HCT116 (cell line): ENCODE measurements around the gene IFT74. TPM values are rescaled to one million over a fixed set of nuclear protein-coding genes. Genes with fewer than 3 reads are reported as not detected.

Experiments used
- ATAC-seq: fragments of 200-7000 bp; cut with Tn5 transposase; 2 replicates; pipeline ENCODE4 v1.9.1; 2020; ENCODE audit warnings: mild to moderate bottlenecking, moderate library complexity
- BruUV-seq: library from RNA; stranded (reverse); fragments of 400-500 nt; replicated peaks from 2 replicates; lab custom pipeline; 2021; lab: Mats Ljungman, UMichigan
- CTCF ChIA-PET: fragments of 300-600 bp; sonication (Branson Sonifier 250); formaldehyde crosslinking; loops from one replicate; lab custom pipeline; 2021; ENCODE audit warnings: antibody characterized with exemption; lab: Charles Lee
- POLR2A ChIA-PET: fragments of 300-600, 350-600 bp; sonication (Branson Sonifier 250); formaldehyde crosslinking; loops from one replicate; lab custom pipeline; 2021; ENCODE audit warnings: antibody characterized with exemption; lab: Charles Lee
- RAD21 ChIA-PET, 2 experiments: fragments of 300-600 bp; sonication (Branson Sonifier 250); formaldehyde crosslinking; loops; one replicate each; lab custom pipeline; 2023; ENCODE audit warnings: low total read pairs in 2 of 2; ENCODE audit not compliant: uncharacterized antibody in 2 of 2, unreplicated experiment in 2 of 2, low non-redundant PET in 1 of 2; lab: Charles Lee
- DNase-seq: peaks from one replicate; pipeline ENCODE4 v3.0.0-alpha.2; 2010; ENCODE audit warnings: low read depth, low spot score
- H2AFZ ChIP-seq: fragments of 200-600 bp; shearing (Covaris generic), sonication (generic); 2 replicates; pipeline ENCODE4 v1.6.1; 2017; ENCODE audit warnings: low read depth, mixed run types, mixed read lengths, antibody characterized with exemption, low read length; ENCODE audit not compliant: poor library complexity, severe bottlenecking
- H3K27ac ChIP-seq: 2 replicates; pipeline ENCODE4 v1.5.1; 2012; ENCODE audit warnings: low read depth, low read length
- H3K27me3 ChIP-seq: fragments of 200-600 bp; sonication (generic); 2 replicates; pipeline ENCODE4 v1.6.1; 2016; ENCODE audit warnings: mixed run types, low read length, mixed read lengths; ENCODE audit not compliant: insufficient read depth
- H3K36me3 ChIP-seq, 2 experiments: fragments of 200-500 bp in 1 of 2; fragments of 200-600 bp in 1 of 2; sonication (Bioruptor generic) in 1 of 2; sonication (generic) in 1 of 2; 2 replicates each; pipeline versions ENCODE4 v1.5.1 to v1.6.1; 2014 to 2016; ENCODE audit warnings: low read length in 2 of 2, inconsistent platforms in 1 of 2, mixed read lengths in 1 of 2, mixed run types in 1 of 2; ENCODE audit not compliant: insufficient read depth in 2 of 2, control insufficient read depth in 1 of 2
- H3K4me1 ChIP-seq, 2 experiments: fragments of 200-600 bp in 1 of 2; sonication (generic) in 1 of 2; 2 replicates each; pipeline versions ENCODE4 v1.5.1 to v1.6.1; 2012 to 2017; ENCODE audit warnings: low read length in 2 of 2, inconsistent platforms in 1 of 2, mild to moderate bottlenecking in 1 of 2, mixed read lengths in 1 of 2, mixed run types in 1 of 2, moderate library complexity in 1 of 2; ENCODE audit not compliant: insufficient read depth in 2 of 2, control insufficient read depth in 1 of 2
- H3K4me2 ChIP-seq: fragments of 200-600 bp; sonication (generic); 2 replicates; pipeline ENCODE4 v1.6.1; 2017; ENCODE audit warnings: mixed run types, low read length, mixed read lengths
- H3K4me3 ChIP-seq, 2 experiments: fragments of 200-600 bp in 1 of 2; sonication (generic) in 1 of 2; replicated peaks in 1 of 2; 2 replicates each; pipeline ENCODE4 v1.5.1; 2011 to 2016; ENCODE audit warnings: low read length in 2 of 2, control low read depth in 1 of 2, low read depth in 1 of 2, mild to moderate bottlenecking in 1 of 2, mixed read lengths in 1 of 2, mixed run types in 1 of 2
- H3K79me2 ChIP-seq: fragments of 200-600 bp; sonication (generic); 2 replicates; pipeline ENCODE4 v1.6.1; 2017; ENCODE audit warnings: mild to moderate bottlenecking, mixed run types, low read length, moderate library complexity, mixed read lengths; ENCODE audit not compliant: insufficient read depth
- H3K9ac ChIP-seq: fragments of 200-600 bp; sonication (generic); 2 replicates; pipeline ENCODE4 v1.6.1; 2016; ENCODE audit warnings: low read length, mixed read lengths
- H3K9me2 ChIP-seq: fragments of 200-600 bp; sonication (generic), shearing (Covaris generic); 2 replicates; pipeline ENCODE4 v1.6.1; 2017; ENCODE audit warnings: mixed run types, mild to moderate bottlenecking, moderate library complexity; ENCODE audit not compliant: insufficient read depth
- H3K9me3 ChIP-seq, 2 experiments: fragments of 200-500 bp in 1 of 2; fragments of 200-600 bp in 1 of 2; sonication (Bioruptor generic) in 1 of 2; sonication (generic) in 1 of 2; 2 replicates each; pipeline ENCODE4 v1.6.1; 2014 to 2017; ENCODE audit warnings: low read length in 2 of 2, mixed read lengths in 2 of 2, inconsistent platforms in 1 of 2, low read depth in 1 of 2, mild to moderate bottlenecking in 1 of 2, mixed run types in 1 of 2, moderate library complexity in 1 of 2; ENCODE audit not compliant: control insufficient read depth in 1 of 2, insufficient read depth in 1 of 2
- H4K20me1 ChIP-seq: fragments of 200-600 bp; sonication (generic), shearing (Covaris generic); 2 replicates; pipeline ENCODE4 v1.6.1; 2017; ENCODE audit warnings: mixed run types, mild to moderate bottlenecking, moderate library complexity; ENCODE audit not compliant: insufficient read depth
- ATF3 ChIP-seq: IDR thresholded peaks from 2 replicates; pipeline ENCODE4 v1.6.1; 2012
- CEBPB ChIP-seq: IDR thresholded peaks from 2 replicates; pipeline ENCODE4 v1.6.1; 2012; ENCODE audit warnings: low read depth
- EGR1 ChIP-seq: IDR thresholded peaks from 2 replicates; pipeline ENCODE4 v1.6.1; 2012; ENCODE audit warnings: low read depth
- EZH2phosphoT487 ChIP-seq: fragments of 200-600 bp; IDR thresholded peaks from 2 replicates; pipeline ENCODE4 v1.6.1; 2018; ENCODE audit warnings: antibody characterized with exemption, borderline replicate concordance
- FOSL1 ChIP-seq: IDR thresholded peaks from 2 replicates; pipeline ENCODE4 v1.6.1; 2012; ENCODE audit warnings: low read depth
- JUND ChIP-seq: IDR thresholded peaks from 2 replicates; pipeline ENCODE4 v1.6.1; 2012
- POLR2A ChIP-seq: IDR thresholded peaks from 2 replicates; pipeline ENCODE4 v1.7.0; 2011; ENCODE audit warnings: borderline replicate concordance; ENCODE audit not compliant: insufficient read depth, insufficient read length; ENCODE audit errors: extremely low read depth
- POLR2AphosphoS5 ChIP-seq: IDR thresholded peaks from 2 replicates; pipeline ENCODE4 v1.6.1; 2011; ENCODE audit warnings: mild to moderate bottlenecking, low read depth, low read length, moderate library complexity
- REST ChIP-seq: IDR thresholded peaks from 2 replicates; pipeline ENCODE4 v1.6.1; 2012; ENCODE audit warnings: low read depth
- SIN3A ChIP-seq: IDR thresholded peaks from 2 replicates; pipeline ENCODE4 v1.6.1; 2012; ENCODE audit warnings: low read depth
- SP1 ChIP-seq: IDR thresholded peaks from 2 replicates; pipeline ENCODE4 v1.6.1; 2012; ENCODE audit warnings: low read depth
- SRF ChIP-seq: IDR thresholded peaks from 2 replicates; pipeline ENCODE4 v1.6.1; 2012; ENCODE audit warnings: low read depth
- TCF7L2 ChIP-seq: IDR thresholded peaks from 2 replicates; pipeline ENCODE4 v1.7.0; 2011; ENCODE audit warnings: borderline replicate concordance, inconsistent platforms; ENCODE audit not compliant: insufficient read depth, insufficient read length; ENCODE audit errors: extremely low read depth
- ZBTB33 ChIP-seq: IDR thresholded peaks from 2 replicates; pipeline ENCODE4 v1.6.1; 2011; ENCODE audit warnings: mild to moderate bottlenecking, low read length, moderate library complexity; ENCODE audit not compliant: insufficient replicate concordance; ENCODE audit errors: extremely low read depth
- ZFX ChIP-seq: fragments of 450-650 bp; IDR thresholded peaks from 2 replicates; pipeline ENCODE4 v1.6.1; 2017
- intact Hi-C: fragments of 100-400 bp; cut with micrococcal nuclease; formaldehyde crosslinking; loops from 2 replicates; pipeline ENCODE4 v1.10.0; 2022
- total RNA-seq: library from RNA; stranded (reverse); gene quantifications from one replicate; pipeline ENCODE4 v1.2.1, GENCODE V29; 2021; ENCODE audit not compliant: unreplicated experiment

Gene IFT74
- total RNA-seq, 1 experiment from 2014 or later = 18.2 TPM

GRCh38 chr9:26913138-26913668 lies 43.0 kb upstream of the IFT74 start:
- peaks cover 19 to 27% of the 10 kb centered on the region in 2 experiments for H3K36me3 ChIP-seq
- ChIA-PET RAD21 (no interaction called here), CTCF (no interaction called here), POLR2A (no interaction called here)
- TF ChIP-seq POLR2AphosphoS5 (no peak), ZFX (no peak), ATF3 (no peak), EZH2phosphoT487 (no peak), TCF7L2 (no peak), REST (no peak), JUND (no peak), SP1 (no peak), SIN3A (no peak), POLR2A (no peak), SRF (no peak), FOSL1 (no peak), EGR1 (no peak), ZBTB33 (no peak), CEBPB (no peak)
- BruUV-seq = no TSS peak
- H2AFZ ChIP-seq = no peak overlapping the region
- no peak overlapping the region for H3K4me3 ChIP-seq
- no peaks in the 10 kb centered on the region for H3K9me3 ChIP-seq
- intact Hi-C loops = no loop called here
- no peak overlapping the region for H3K27ac ChIP-seq
- no peak overlapping the region for H3K4me2 ChIP-seq
- H4K20me1 ChIP-seq = no peaks in the 10 kb centered on the region
- H3K9me2 ChIP-seq = no peaks in the 10 kb centered on the region
- no peaks in the 10 kb centered on the region for H3K79me2 ChIP-seq
- H3K27me3 ChIP-seq = no peaks in the 10 kb centered on the region
- no peak overlapping the region for H3K9ac ChIP-seq
- DNase-seq (no peak), ATAC-seq (no peak)
- H3K4me1 ChIP-seq = no peaks in the 10 kb centered on the region
